ENCODE measurements around the gene GPA33.
"Not testable (repeated sequence)": the region's sequence is repeated elsewhere in the genome, so short reads cannot be mapped to it uniquely, and the experiment has no call there.

Gene GPA33

DNA sequence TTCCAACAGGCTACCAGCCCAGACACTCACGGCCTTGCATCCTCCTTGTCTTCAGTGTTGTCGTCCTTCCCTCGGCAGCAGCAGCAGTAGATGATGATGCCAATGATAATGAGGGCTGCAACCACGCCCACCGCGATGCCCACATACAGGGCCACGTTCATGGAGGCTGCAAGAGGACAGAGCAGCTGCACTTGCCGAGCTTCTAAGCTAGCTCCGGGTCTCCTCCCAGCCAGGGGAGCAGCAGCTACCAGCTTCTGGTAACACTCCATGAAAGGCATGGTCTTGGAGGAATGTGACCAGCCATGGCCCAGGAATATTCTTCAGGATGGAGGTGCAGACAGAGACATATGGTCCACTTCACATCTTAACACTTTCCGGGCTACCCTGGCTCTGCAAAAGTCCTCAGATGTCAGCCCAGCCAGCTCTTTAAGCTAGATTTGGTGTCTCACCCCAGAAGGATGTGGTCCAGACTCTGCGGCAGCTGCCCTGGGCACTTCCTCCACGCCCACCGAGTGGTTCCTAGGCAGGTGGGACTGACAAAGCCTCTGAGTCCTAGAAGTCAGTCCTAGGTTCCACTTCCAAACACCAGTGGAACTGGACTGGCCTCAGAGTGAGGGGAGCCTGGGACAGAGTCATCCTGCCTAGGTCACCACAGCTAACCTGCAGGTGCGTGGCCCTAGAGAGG lies 35.1 kb downstream of the GPA33 start:
- DNase-seq = no peak

DNA sequence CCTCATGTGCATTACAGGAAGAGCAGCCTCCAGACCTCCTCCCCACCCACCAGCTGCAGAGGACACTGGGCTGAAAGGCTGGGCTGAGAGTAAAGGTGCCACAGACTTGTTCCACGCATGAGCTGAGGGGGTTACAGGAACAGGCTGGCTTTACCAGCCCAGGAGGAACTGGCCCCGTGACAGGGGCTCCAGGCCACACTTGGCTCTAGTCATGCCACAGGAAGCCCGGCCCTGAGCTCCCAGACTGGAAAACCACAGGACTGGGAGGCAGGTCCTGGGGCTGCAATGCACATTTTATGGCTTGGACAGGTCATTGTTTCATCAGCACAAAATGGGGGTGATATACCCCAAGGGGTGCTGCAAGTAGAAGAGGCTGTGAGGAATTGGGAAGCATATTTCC lies 35.6 kb downstream of the GPA33 start:
- DNase-seq = no peak

DNA sequence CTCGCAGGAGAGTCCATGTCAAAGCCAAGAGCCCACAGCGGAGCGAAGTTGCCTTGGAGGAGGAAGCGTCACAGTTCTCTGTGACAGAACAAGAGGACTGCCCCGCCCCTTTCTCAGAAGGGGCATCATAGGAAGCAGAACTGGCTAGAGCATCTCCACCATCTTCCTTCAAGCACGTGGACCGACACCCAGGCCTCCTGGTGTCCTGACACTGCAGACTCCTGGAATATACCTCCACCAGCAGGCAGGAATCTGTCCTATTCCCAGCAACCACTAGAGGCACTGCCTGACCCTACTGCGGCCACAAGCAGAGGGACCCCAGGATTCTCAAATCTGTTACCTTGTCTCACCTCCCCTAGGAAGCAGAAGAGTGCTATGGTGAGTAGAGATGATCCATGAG lies 37.8 kb downstream of the GPA33 start:
- no peak for DNase-seq

DNA sequence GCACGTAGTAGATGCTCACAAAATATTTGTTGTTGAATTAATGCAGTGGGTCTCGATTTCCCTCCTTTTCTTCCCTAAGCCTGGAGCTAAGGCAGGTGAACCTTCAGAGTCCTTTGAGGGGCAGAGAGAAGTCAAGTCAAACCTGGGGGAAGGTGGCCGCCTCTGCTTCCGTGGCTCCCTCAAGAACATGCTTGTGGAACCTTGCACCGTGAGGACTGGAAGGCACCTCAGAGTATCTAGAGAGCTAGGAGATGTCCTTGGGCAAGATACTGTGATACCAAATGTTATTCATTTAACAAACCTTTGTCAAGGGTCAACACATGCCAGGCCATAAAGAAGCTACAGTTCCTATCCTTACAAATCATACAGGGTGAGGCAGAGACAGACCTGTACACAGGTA lies 38.3 kb downstream of the GPA33 start:
- no peak for DNase-seq

DNA sequence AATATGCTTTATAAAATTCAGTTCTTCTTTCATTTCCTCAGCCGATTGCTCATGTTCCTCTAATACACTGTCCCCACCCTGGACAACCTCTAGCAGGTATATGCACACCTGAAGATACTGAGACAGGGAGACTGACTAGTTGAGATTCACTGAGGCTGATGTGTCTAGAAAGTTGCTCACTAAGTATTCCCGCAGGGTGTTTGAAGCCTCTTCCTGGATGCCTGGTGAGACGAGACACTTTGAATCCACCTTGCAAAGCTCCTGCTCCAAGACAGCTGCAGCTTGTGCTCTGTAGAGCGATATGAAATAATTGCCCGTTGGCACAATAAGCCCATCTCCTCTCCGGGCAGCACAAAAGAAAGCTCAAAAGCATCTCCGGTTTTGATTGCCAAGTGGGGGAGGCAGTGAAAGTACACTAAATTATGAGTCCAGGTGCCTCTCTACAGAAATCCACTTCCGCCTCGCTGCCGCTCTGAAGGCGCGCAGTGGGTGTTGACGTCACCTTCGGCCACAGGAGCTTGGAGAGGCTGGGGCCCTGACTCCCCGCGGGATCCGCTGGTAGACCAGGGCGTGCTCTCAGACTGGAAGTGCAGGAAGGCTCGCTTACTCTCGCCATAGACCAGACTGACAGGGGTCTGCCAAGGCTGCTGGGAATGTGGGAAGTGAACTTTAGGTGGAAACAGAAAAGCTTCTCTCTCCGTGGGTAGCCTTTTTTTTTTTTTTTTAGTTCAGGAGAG lies 46.3 kb downstream of the GPA33 start:
- no peak for DNase-seq

DNA sequence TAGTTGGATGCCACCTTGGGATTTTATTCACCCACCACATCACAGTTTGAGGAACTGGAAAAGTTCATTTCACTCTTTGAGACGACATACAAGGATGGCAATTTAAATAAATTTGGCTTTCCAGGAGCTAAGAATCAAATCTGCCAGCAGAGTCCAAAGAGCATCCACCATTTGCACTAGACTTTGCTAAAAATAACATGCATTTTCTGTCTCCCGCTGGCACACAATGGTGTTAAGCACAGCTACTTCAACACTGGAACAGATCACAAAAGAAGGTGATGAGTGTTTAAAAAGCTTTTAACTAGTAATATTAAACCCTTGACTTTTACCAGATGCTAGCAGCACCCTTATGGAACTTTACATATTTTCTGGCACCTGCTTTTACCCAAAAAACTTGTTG lies 56.5 kb downstream of the GPA33 start:
- DNase-seq = no peak

DNA sequence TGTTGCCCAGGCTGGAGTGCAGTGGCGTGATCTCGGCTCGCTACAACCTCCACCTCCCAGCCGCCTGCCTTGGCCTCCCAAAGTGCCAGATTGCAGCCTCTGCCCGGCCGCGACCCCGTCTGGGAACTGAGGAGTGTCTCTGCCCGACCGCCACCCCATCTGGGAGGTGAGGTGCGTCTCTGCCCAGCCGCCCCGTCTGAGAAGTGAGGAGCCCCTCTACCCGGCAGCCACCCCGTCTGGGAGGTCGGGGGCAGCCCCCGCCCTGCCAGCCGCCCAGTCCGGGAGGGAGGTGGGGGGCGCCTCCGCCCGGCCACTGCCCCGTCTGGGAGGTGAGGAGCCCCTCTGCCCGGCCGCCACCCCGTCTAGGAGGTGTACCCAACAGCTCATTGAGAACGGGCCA lies 60.6 kb downstream of the GPA33 start:
- not testable (repeated sequence) for DNase-seq

DNA sequence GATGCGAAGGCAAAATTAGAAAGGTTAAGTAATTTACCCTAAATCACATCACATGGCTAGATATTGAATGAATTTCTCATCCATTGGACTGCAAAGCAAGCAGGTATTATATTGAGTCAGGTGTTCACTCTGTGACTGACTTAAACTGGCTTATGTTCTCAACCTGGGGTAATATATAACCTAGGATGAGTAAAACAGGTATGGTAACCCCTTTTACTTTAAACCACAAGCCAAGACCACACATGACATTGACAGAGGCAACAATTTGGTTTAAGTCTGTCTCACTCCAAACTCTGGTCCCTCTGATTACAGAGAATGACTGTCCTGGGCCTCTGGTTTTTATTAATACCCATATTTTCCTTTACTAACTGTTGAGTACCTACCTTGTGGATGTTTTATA lies 67.8 kb downstream of the GPA33 start:
- no peak for DNase-seq

DNA sequence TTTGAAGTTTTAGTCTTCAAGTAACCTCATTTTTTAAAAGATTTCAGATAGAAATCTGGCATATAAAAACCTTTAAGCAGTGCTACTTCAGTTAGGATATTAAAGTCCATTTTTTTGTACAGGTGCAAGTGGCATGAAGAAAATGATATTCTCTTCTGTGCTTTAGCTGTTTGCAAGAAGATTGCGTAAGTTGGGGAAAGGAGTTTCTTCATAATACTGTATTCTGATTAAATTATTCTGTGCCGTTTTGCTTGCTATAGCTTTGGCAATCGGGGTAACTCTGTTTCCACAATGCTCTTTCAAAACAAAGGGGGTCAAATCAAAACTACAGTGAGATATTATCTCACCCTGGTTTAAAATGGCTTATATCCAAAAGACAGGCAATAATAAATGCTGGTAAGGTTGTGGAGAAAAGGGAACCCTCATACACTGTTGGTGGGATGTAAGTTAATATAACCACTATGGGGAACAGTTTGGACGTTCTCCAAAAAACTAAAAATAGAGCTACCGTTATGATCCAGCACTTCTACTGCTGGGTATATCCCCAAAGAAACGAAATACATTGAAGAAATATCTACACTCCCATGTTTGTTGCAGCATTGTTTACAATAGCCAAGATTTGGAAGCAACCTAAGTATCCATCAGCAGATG lies 74.0 kb downstream of the GPA33 start:
- DNase-seq = no peak

DNA sequence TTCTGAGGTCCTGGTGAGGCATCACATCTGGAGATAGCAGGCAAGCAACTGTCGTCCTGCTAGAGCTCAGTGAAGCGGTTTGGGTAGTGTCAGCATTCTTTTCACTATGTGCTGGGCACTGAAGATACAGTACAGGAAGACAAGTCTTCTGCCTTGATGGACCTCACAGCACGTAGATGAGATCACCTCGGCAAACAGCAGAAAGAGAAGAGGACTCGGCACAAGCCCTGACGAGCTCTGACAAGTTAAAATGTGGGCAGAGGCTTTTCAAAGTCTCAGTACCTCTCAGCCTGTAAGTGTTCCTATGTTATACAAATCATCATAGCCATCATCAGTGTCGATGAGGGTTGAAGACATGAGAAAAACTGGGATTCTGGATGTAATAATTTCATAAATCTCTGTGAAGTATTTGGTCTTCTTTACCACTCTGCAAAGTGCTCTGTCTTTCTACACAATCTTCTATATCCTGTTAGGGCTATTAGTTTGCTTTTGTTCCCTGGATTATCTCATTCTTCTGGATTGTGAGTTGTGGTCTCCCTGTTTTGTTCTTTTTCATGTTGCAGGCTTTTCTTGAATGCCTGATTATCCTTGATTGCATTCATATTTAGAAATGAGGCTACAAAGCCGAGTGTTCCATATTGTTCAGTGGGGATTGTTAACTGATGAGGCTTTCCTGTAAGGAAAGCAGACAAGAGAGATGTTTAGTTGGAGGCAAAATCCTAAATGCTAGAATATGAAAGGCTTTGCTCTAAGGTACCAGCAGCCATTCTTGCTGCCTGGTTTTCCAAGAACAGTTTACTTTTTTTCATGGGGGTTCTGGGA lies 76.9 kb downstream of the GPA33 start:
- DNase-seq = no peak

DNA sequence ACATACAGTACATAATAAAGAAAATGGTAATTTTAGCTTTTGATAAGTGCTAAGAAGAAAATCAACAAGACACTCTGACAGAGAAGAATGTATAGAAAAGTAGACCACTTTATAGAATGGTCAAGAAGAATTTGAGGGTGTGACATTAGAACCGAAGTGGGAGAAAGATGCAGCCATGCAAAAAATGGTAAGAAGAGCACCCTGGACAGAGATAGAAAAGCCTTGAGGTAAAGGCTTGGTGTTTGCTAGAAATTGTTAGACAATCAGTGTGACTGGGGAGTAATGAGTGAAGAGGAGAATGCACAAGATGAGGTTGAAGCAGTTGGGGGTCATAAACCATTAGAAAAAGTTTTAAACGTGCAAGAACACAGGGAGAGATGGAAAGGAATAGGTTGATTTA lies 77.6 kb downstream of the GPA33 start:
- DNase-seq = no peak

DNA sequence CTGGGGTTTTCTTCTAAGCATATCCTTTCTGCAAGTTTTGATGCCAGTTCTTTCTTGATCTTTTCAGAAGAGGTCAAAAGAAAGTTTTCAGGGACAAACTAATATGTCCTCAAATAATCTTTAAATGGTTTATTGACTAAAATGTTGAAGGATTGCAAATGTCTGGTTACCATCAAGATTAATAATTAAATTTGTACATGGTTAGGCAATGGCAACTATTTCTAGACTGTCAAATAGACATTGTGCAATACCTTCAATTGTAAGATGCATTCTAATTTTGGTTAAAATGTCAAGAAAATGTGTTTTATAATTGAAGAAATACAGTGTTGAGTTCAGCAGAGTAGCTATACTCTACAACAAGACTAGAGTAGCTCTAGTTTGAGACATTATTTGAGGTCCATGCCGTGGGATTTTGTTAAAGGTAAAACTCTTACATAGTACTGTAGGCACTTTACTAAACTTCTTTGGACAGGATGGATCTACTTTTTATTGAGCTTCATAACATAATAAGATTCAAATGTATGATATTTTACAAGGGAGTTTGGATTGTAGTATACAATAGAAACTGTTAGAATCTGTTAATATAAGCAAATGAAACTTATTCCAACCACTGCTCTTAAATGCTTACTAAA lies 78.5 kb downstream of the GPA33 start:
- no peak for DNase-seq

DNA sequence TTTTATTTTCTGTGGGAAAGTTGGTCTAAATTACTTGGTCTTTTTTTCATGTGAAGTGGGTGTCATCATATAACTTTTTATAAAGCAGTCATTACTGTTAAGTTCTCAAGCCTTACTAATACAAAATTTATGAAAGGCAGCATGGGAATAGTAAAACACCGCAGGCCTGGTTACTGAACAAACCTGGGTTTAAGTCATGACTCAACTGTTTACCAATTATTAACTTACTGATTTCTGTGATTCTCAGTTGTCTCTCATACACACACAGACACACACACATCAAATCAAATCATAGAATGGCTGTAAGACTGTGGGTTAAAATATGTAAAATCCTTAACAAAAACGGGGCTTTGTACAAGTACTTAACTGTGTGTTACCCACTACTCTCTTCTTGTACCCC lies 86.5 kb downstream of the GPA33 start:
- no peak for DNase-seq
